Measurements from ENCODE around the gene GSE1.
A peak's percentile ranks its signal among the peaks of the same experiment; 100 is the strongest.

The GSE1 gene

GRCh38 chr16:85610446-85611193 is 2.5 kb upstream of the GSE1 start (continued):
- TF ChIP-seq ZNF280C (tag by site-specific recombination; IDR thresholded peaks at IDR 0.05) (no peak), INSM2 (tag by site-specific recombination; IDR thresholded peaks at IDR 0.05) (no peak), ZNF837 (tag by site-specific recombination; IDR thresholded peaks at IDR 0.05) (no peak), YY1 (tag by site-specific recombination; IDR thresholded peaks at IDR 0.05) (no peak), ZIC2 (tag by site-specific recombination; IDR thresholded peaks at IDR 0.05) (no peak), ZNF19 (tag by site-specific recombination; IDR thresholded peaks at IDR 0.05; ENCODE audit: low read depth) (no peak), ZBTB20 (tag by site-specific recombination; IDR thresholded peaks at IDR 0.05) (peak; percentile 57; the same call in 1 of the 2 replicates), ZNF544 (tag by site-specific recombination; IDR thresholded peaks at IDR 0.05) (no peak), ZNF501 (tag by site-specific recombination; IDR thresholded peaks at IDR 0.05) (peak; percentile 65), ZNF391 (tag by site-specific recombination; IDR thresholded peaks at IDR 0.05; ENCODE audit: borderline replicate concordance, low read depth) (no peak), ZNF155 (tag by site-specific recombination; IDR thresholded peaks at IDR 0.05) (no peak), ZNF266 (tag by site-specific recombination; IDR thresholded peaks at IDR 0.05; ENCODE audit: low read depth) (no peak), ZNF274 (IDR thresholded peaks at IDR 0.05; ENCODE audit: low read length) (no peak), ZNF274 (tag by site-specific recombination; IDR thresholded peaks at IDR 0.05; ENCODE audit: borderline replicate concordance) (no peak), ZSCAN5A (tag by site-specific recombination; IDR thresholded peaks at IDR 0.05) (no peak), ZNF341 (tag by site-specific recombination; IDR thresholded peaks at IDR 0.05; ENCODE audit: low read depth) (peak; percentile 77), ZNF416 (tag by site-specific recombination; IDR thresholded peaks at IDR 0.05) (no peak), ZNF133 (tag by site-specific recombination; IDR thresholded peaks at IDR 0.05) (no peak), ZNF362 (tag by site-specific recombination; IDR thresholded peaks at IDR 0.05) (no peak), ZNF704 (tag by site-specific recombination; IDR thresholded peaks at IDR 0.05) (no peak), KLF9 (tag by site-specific recombination; IDR thresholded peaks at IDR 0.05; ENCODE audit: low read depth) (peak; percentile 21; the same call in 1 of the 2 replicates), ZNF639 (tag by site-specific recombination; IDR thresholded peaks at IDR 0.05) (no peak), ZSCAN18 (tag by site-specific recombination; IDR thresholded peaks at IDR 0.05) (no peak), ZNF302 (tag by site-specific recombination; IDR thresholded peaks at IDR 0.05; ENCODE audit: low read depth) (no peak), BCL11A (tag by site-specific recombination; IDR thresholded peaks at IDR 0.05; ENCODE audit: low read depth) (no peak; the same call in 1 of the 2 replicates), ZNF585B (tag by site-specific recombination; IDR thresholded peaks at IDR 0.05) (no peak), CTCF (tag by site-specific recombination; IDR thresholded peaks at IDR 0.05) (peak; percentile 94), ZNF660 (tag by site-specific recombination; IDR thresholded peaks at IDR 0.05) (peak; percentile 88; the same call in 1 of the 2 replicates)
